MM.1S (cell line): Measurements from ENCODE around the gene AKAP8L.

Experiments
- DNase-seq: peaks from one replicate; pipeline ENCODE4 v3.0.0-alpha.2; 2015
- H2AFZ ChIP-seq: fragments of 300-600 bp; sonication (generic); 2 replicates; pipeline ENCODE4 v1.6.0; 2016; ENCODE audit warnings: antibody characterized with exemption, low read length
- H3F3A ChIP-seq: fragments of 300-600 bp; sonication (generic); 2 replicates; pipeline ENCODE4 v1.6.1; 2016; ENCODE audit warnings: mild to moderate bottlenecking, antibody characterized with exemption, low read length, moderate library complexity, mixed read lengths; ENCODE audit not compliant: insufficient read depth
- H3K27ac ChIP-seq: fragments of 300-600 bp; sonication (generic); 2 replicates; pipeline ENCODE4 v1.5.1; 2016; ENCODE audit warnings: mild to moderate bottlenecking, low read length
- H3K27me3 ChIP-seq: fragments of 300-600 bp; sonication (generic); replicated peaks from 2 replicates; pipeline ENCODE4 v1.6.0; 2016; ENCODE audit warnings: low read length; ENCODE audit not compliant: insufficient read depth
- H3K36me3 ChIP-seq: fragments of 300-600 bp; sonication (generic); replicated peaks from 2 replicates; pipeline ENCODE4 v1.6.1; 2016; ENCODE audit warnings: mild to moderate bottlenecking, low read length, mixed read lengths; ENCODE audit not compliant: insufficient read depth
- H3K4me1 ChIP-seq: fragments of 300-600 bp; sonication (generic); 2 replicates; pipeline ENCODE4 v1.6.1; 2016; ENCODE audit warnings: low read length, mixed read lengths
- H3K4me2 ChIP-seq: fragments of 300-600 bp; sonication (generic); 2 replicates; pipeline ENCODE4 v1.6.0; 2016; ENCODE audit warnings: low read depth, low read length
- H3K4me3 ChIP-seq: fragments of 300-600 bp; sonication (generic); 2 replicates; pipeline ENCODE4 v1.5.1; 2016; ENCODE audit warnings: low read length, mixed read lengths
- H3K79me2 ChIP-seq: fragments of 300-600 bp; sonication (generic); 2 replicates; pipeline ENCODE4 v1.6.1; 2016; ENCODE audit warnings: mixed run types, low read length, mixed read lengths
- H3K9ac ChIP-seq: fragments of 300-600 bp; sonication (generic); 2 replicates; pipeline ENCODE4 v1.6.1; 2016; ENCODE audit warnings: low read length, mixed read lengths
- H3K9me2 ChIP-seq: fragments of 300-600 bp; sonication (generic); replicated peaks from 2 replicates; pipeline ENCODE4 v1.6.1; 2016; ENCODE audit warnings: mild to moderate bottlenecking, low read length, mixed read lengths; ENCODE audit not compliant: insufficient read depth
- H3K9me3 ChIP-seq: fragments of 300-600 bp; sonication (generic); replicated peaks from 2 replicates; pipeline ENCODE4 v1.6.1; 2016; ENCODE audit warnings: mild to moderate bottlenecking, low read length, mixed read lengths; ENCODE audit not compliant: insufficient read depth
- H4K20me1 ChIP-seq: fragments of 300-600 bp; sonication (generic); 2 replicates; pipeline ENCODE4 v1.6.1; 2016; ENCODE audit warnings: mild to moderate bottlenecking, low read length, moderate library complexity, mixed read lengths; ENCODE audit not compliant: insufficient read depth
- EZH2 ChIP-seq: fragments of 300-600 bp; sonication (generic); optimal IDR thresholded peaks from 2 replicates; pipeline ENCODE3; 2017; ENCODE audit warnings: low read depth, mild to moderate bottlenecking, antibody characterized with exemption, low read length, mixed read lengths
- EZH2phosphoT487 ChIP-seq: fragments of 300-600 bp; sonication (generic); IDR thresholded peaks from 2 replicates; pipeline ENCODE4 v1.6.1; 2018; ENCODE audit warnings: antibody characterized with exemption, low read length
- TF ChIP-seq, protein P1 (sequence below): fragments of 300-600 bp; sonication (generic); IDR thresholded peaks from 2 replicates; pipeline ENCODE4 v1.5.1; 2016; ENCODE audit warnings: antibody characterized with exemption, low read length, mixed read lengths

The AKAP8L gene

DNA sequence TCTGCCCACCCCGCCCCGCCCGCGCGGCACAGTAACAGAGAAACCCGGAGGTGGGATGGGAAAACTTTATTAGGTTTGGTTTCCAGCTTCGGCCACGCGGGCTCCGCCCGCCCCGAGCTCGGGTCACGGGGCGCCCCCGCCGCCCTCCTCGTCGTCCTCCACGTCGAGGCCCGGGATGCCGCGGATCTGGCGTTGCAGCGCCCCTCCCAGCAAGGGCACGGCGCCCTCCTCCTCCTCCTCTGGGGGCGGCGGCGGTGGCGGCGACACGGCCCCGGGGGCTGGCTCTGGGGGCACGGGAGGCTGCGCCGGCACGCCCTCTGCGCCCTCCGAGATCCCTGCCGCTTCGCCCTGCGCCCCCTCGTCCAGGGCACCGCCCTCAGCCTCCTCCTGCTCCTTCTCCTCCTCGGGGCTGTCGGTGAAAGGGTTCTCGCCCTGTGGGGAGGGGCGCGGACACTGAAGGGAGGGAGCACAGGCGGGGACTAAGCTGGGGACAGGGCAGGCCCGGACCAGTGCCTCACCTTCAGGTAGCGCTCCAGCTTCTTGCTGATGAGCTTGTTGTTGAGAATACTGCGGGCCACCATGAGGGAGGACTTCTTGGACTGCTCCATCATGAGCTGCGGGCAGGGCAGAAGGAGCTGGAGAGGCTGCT, 38.7 kb downstream of the AKAP8L start:
- H2AFZ ChIP-seq: peak overlapping the region; percentile 89
- H3K27ac ChIP-seq: peak overlapping the region; percentile 62; the same call in 1 of the 2 replicates
- DNase-seq: peak; percentile 74
- H3K9me2 ChIP-seq: no peaks in the 10 kb centered on the region
- H3K79me2 ChIP-seq: peaks cover 45% of the 10 kb centered on the region
- peaks cover 21% of the 10 kb centered on the region for H3F3A ChIP-seq
- H3K9ac ChIP-seq: peak overlapping the region; percentile 77
- H3K27me3 ChIP-seq: no peaks in the 10 kb centered on the region
- peaks cover 17% of the 10 kb centered on the region; the same call in 1 of the 2 replicates for H3K4me1 ChIP-seq
- H3K9me3 ChIP-seq: no peaks in the 10 kb centered on the region
- TF ChIP-seq EZH2phosphoT487 (no peak), EZH2 (no peak)
- TF ChIP-seq, protein P1, sequence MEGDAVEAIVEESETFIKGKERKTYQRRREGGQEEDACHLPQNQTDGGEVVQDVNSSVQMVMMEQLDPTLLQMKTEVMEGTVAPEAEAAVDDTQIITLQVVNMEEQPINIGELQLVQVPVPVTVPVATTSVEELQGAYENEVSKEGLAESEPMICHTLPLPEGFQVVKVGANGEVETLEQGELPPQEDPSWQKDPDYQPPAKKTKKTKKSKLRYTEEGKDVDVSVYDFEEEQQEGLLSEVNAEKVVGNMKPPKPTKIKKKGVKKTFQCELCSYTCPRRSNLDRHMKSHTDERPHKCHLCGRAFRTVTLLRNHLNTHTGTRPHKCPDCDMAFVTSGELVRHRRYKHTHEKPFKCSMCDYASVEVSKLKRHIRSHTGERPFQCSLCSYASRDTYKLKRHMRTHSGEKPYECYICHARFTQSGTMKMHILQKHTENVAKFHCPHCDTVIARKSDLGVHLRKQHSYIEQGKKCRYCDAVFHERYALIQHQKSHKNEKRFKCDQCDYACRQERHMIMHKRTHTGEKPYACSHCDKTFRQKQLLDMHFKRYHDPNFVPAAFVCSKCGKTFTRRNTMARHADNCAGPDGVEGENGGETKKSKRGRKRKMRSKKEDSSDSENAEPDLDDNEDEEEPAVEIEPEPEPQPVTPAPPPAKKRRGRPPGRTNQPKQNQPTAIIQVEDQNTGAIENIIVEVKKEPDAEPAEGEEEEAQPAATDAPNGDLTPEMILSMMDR: no peak
- H4K20me1 ChIP-seq: peaks cover 17% of the 10 kb centered on the region
- peak overlapping the region; percentile 69 for H3K4me2 ChIP-seq
- H3K36me3 ChIP-seq: no peaks in the 10 kb centered on the region
- H3K4me3 ChIP-seq: peak overlapping the region; percentile 93

DNA sequence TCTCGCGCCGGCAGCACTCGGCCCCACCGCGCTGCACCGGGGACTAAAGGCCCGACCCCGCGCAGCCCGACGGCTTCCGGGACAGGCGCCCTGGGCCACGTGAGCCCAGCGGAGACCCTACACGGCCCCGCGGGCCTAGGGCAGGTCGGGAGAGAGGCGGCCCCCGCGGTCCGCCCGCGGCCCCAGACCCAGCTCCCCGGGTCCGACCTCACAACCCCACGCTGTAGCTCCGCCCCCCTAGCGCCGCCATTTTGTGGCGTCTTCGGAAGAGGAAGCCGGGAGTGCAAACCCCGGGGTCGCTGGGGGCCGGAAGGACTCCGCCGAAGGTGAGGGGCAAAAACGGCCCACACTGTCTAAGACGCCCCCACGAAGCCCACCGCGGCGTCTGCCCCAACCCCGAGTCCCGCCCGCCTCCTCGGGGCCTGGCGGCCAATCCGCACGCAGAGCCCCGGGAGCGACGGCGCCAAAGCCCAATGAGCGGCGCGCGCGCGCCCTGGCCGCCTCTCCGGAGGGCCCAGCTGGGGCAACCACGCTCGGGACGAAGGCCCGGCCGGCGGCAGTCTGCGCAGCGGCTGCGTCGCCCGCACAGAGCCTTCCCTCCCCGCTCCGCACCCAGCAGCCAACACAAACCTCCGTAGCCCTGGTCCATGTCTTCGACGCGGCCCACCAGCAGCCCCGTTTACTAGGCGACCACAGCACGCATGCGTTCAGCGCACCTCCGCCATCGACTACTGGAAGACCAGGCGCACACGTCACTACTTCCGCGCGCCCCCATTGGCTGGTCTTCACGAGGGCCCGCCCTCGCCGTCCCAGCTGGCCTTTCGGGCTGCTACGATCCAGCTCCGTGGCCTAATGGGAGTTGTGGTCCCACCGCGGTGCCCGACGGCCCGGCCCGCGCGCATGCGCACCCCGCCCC, 39.4 kb downstream of the AKAP8L start, which contains the start of gene AKAP8:
TSS of gene AKAP8 (minus strand) at position 705 of the 916 bp plus-strand sequence. CDS start at position 649, 56 bp downstream.
- H3K9me3 ChIP-seq: no peaks in the 10 kb centered on the region
- peak within 1 kb of the TSS; percentile 89 for H2AFZ ChIP-seq
- H3K79me2 ChIP-seq: peaks cover 53% of the 10 kb centered on the region
- H4K20me1 ChIP-seq: peaks cover 23% of the 10 kb centered on the region
- TF ChIP-seq EZH2phosphoT487 (no peak), EZH2 (no peak)
- TF ChIP-seq, protein P1: no peak
- peak; percentile 99 for DNase-seq
- no peaks in the 10 kb centered on the region for H3K36me3 ChIP-seq
- no peaks in the 10 kb centered on the region for H3K9me2 ChIP-seq
- H3K27me3 ChIP-seq: no peaks in the 10 kb centered on the region
- peaks cover 17% of the 10 kb centered on the region; the same call in 1 of the 2 replicates for H3K4me1 ChIP-seq
- H3K4me2 ChIP-seq: peak within 1 kb of the TSS; percentile 92
- H3K27ac ChIP-seq: peak within 1 kb of the TSS; percentile 77
- peak within 1 kb of the TSS; percentile 94 for H3K9ac ChIP-seq
- H3K4me3 ChIP-seq: peak within 1 kb of the TSS; percentile 96
- H3F3A ChIP-seq: peaks cover 21% of the 10 kb centered on the region

DNA sequence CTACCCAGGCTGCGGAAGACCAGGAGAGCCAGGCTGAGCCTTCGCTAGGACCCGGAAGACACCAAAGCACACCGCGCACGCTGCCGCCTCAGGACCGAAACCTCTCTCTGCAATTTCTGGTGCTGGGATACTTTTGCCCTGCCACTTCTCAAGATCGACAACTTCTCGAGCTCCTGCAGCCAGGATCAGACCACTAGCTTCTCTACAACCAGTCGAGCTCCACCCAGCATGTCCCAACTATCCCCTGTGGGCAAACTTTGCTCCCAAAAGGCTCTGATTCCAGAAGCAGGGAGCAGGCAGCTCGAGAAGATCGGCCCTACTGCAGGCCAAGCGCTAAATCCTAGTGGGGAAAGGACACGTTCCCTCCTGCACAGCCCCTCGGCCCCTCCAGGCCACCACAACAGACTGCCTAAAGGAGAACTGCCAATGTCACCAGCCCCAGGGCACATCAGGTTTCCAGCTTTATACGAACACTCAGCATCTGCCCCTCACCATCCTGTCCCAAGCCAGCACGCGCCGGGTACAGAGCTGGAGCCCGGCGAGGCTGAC, 40.2 kb downstream of the AKAP8L start:
- H3K9me3 ChIP-seq: no peaks in the 10 kb centered on the region
- peaks cover 17% of the 10 kb centered on the region; the same call in 1 of the 2 replicates for H3K4me1 ChIP-seq
- TF ChIP-seq, protein P1: no peak
- no peak for TF ChIP-seq EZH2phosphoT487
- TF ChIP-seq EZH2: no peak
- H4K20me1 ChIP-seq: peaks cover 27% of the 10 kb centered on the region
- H3K27ac ChIP-seq: peak overlapping the region; percentile 77
- peak overlapping the region; percentile 94 for H3K9ac ChIP-seq
- H3K27me3 ChIP-seq: no peaks in the 10 kb centered on the region
- peak overlapping the region; percentile 73; the same call in 1 of the 2 replicates for H2AFZ ChIP-seq
- DNase-seq: peak; percentile 75
- no peaks in the 10 kb centered on the region for H3K9me2 ChIP-seq
- peak overlapping the region; percentile 96 for H3K4me3 ChIP-seq
- peaks cover 60% of the 10 kb centered on the region for H3K79me2 ChIP-seq
- H3K36me3 ChIP-seq: 0 out of 2 replicates have a peak, but pooled peaks cover 4% of the 10 kb centered on the region
- H3F3A ChIP-seq: peaks cover 21% of the 10 kb centered on the region
- H3K4me2 ChIP-seq: peak overlapping the region; percentile 92
